GM18520 (cell line): Measurements from ENCODE around the gene ZBTB18.

Experiments
- ATAC-seq: cut with Tn5 transposase; IDR thresholded peaks from one replicate; pipeline ENCODE4 v1.9.1; 2021; ENCODE audit not compliant: unreplicated experiment

ZBTB18 gene

GRCh38 chr1:244087611-244088010, 36.5 kb downstream of the ZBTB18 start:
- ATAC-seq: no peak

DNA sequence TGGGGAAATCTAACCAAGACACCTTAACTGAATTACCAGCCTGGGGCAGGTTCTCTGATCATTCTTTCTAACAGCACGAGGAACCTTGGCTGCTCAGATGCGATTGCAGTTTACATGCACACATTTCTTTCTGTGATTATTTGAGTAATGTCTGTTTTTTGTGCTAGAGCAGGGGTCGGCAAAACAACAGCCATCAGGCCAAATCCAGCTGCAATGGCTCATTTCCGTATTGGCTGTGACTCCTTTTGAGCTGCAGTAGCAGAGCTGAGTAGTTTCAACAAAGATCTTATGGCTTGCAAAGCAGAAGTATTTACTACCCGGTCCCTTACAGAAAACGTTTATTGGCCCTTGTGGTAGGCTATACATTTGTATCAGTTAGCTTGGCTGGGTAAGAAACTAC, 37.1 kb downstream of the ZBTB18 start:
- ATAC-seq: no peak

DNA sequence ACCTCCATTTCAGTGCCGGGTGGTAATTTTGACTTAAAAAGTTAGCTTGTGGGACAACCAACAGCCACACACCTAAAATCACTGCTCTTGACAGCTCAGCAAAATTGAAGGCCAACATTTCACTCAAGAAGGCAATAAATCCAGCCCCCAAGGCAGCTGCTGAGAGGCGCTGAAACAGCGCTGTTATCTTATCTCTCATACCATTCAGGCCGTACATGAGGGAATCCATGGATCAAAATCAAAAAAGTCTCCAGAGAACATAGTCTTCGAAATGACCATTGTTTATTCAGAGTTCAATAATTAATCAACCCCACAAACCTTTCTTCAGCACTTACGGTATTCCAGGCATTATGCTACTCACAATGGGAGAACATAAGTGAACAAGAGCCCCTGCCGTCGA, 38.5 kb downstream of the ZBTB18 start:
- ATAC-seq: no peak

GRCh38 chr1:244090645-244091044, 39.6 kb downstream of the ZBTB18 start:
- ATAC-seq: no peak

GRCh38 chr1:244092293-244092963, 41.3 kb downstream of the ZBTB18 start:
- ATAC-seq: no peak

DNA sequence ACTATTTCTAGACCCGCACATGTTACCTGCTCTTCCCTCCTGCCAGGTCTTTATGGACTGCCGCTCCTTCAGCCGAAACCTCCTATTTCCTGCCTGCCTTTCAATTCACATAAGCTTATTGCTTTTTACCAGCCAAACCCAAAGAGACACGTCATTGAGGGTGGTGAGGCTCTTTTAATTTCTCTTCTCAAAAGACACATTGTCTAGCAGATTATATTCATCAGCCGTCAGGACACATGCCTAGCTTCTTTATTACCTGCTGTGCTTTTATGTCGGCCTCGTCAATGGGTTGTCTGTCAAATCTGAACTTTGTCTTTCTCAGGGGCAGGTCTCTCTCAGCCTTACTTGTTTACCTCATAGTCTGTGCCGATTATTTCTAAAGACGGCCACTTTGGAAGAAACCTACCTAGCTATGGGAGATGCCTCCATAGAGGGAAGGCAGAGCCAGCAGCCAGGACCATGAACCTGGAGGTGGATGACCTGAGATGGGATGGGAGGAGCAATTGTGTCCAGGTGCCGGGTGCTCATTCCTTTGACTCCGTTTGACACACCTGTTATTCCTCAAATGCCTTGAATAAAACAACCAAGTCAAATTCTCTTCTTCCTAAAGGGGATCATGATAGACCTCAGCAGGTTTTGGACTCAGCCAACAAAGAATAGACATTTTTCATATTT, 42.0 kb downstream of the ZBTB18 start:
- no peak for ATAC-seq

GRCh38 chr1:244094880-244095528, 43.9 kb downstream of the ZBTB18 start:
- ATAC-seq: no peak

- no peak for ATAC-seq
Observed at GRCh38 chr1:244095529-244095911, 44.4 kb downstream of the ZBTB18 start.

GRCh38 chr1:244096066-244096610, 45.1 kb downstream of the ZBTB18 start:
- ATAC-seq: no peak

DNA sequence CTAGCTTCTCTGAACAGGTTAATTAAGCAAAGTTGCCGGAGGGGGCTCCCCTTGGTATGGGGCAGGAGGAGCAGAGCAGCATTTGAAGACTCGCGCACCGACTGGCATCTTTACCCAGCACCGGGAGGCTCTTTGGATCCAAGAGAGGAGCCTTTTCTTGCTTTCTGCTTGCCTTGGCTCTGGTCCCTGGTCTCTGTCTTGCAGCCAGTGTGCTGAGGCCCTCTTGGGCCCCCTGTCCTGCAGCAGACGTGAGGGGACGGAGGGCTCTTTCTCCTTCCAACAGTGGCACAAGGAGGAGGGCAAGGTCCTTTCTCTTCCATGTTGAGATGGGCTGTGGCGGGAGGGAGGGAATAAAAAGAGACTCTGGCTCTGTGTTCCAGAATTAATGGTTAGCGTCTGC, 45.6 kb downstream of the ZBTB18 start:
- ATAC-seq: no peak

DNA sequence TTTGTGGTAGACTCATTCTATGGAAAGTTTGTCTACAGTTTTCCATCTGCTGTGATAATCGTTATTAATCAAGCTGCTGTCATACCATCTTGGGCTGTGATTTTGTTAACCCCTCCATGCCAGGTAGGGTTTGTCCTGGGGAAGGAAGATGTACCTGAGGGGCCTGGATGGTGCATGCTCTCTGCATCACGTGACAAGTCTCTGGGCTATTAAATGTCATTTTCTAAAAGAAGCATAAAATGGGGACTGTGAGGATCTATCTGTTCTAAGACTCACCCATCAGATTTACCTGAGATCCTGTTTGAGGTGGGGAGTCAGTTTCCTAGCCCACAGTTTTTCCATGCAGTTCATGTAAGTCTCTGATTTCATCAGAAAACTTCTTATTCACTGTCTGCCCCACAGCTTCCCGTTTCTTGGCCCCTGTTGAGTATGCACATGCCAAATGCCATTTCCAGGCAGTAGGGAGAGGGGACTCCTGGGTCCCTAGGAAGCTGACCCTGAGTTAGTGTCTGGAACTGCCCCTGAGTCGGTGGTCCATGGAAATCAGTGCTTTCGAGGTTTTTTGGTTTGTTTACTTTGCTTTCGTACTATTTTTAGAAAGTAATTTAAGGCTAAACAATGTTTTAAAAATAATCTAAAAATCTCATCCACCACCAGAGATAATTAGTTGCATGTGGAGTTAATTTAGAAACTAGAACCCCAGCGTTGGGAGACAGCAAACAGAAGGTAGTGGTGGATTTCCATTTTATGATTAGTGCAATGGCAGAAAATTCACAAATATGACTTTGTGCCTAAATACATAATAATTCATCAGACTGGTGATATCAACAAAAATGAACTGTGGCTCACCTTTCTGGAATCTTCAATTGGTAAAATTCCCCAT, 46.7 kb downstream of the ZBTB18 start:
- ATAC-seq: no peak

- ATAC-seq: no peak
Observed at GRCh38 chr1:244099258-244099930, 48.3 kb downstream of the ZBTB18 start.

DNA sequence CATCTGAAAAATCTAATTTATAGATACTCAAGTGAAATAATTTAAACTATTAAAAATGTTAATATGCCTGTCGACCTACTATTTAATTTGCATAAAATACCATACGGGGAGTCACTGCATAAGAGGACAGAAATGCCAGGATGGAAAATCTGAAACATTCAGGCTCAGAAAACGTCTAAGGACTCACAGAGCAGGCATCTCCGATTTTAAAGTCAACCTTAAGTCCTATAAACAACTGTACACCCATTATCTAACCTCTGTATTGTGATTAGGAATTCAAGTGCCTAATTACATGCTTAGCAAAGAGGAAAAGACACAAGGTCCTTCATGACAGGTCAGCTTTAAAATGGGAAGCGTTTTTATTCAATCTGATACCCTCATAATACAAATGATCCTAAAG, 49.2 kb downstream of the ZBTB18 start:
- ATAC-seq: no peak

DNA sequence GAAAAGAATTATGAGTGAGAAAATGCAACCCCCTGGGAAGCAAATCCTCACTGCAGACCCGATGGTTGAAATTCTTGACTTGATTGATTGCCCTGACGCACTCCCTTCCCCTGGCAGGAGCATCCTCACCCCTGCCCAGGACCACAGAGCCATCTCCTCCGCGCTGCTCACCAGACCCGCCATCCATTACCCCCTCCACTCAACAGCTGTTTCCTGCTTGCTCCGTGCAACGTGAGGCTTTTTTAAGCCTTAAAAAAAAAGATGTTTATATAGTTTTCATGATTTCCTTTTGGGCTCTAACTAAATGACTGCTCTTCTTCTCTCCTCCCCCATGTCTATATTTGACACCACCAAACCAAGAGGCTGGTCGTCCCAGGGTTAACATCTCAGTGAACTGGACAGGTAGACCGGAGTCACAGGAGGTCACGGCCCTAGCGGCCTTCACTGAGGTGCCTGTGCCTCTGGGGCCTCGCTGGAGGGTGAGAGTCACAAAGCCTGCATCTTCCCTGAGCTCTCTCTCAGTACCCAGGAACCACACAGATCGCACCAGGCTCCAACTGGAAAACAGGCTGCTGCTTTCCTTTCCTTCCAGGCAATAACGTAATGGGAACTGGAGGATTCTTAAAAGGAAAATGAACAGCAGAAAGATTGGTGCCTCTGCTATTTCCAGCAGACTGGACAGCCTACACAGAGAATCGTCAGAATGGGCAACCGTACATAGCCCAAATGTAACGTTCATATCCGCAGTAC, 49.8 kb downstream of the ZBTB18 start:
- no peak for ATAC-seq

DNA sequence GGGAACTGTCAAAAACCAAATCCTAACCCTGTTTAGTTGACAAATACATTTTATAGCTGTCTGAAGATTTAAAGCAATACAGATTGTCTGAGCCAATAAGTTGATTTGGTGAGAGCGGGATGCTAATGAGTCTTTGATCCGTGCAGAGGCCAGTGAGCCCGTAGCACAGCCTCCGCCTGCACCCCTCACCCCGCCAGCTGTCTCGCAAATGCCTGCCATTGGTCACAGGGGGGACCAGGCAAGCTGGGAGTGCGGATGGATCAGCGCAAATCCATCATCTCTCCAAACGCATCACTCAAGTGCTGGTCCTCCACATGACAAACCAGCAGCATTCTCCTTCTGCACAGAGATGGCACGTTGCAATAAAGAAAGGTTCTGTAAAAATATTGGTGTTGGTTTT, 51.0 kb downstream of the ZBTB18 start:
- no peak for ATAC-seq

- no peak for ATAC-seq
Observed at GRCh38 chr1:244102468-244102867, 51.4 kb downstream of the ZBTB18 start.

DNA sequence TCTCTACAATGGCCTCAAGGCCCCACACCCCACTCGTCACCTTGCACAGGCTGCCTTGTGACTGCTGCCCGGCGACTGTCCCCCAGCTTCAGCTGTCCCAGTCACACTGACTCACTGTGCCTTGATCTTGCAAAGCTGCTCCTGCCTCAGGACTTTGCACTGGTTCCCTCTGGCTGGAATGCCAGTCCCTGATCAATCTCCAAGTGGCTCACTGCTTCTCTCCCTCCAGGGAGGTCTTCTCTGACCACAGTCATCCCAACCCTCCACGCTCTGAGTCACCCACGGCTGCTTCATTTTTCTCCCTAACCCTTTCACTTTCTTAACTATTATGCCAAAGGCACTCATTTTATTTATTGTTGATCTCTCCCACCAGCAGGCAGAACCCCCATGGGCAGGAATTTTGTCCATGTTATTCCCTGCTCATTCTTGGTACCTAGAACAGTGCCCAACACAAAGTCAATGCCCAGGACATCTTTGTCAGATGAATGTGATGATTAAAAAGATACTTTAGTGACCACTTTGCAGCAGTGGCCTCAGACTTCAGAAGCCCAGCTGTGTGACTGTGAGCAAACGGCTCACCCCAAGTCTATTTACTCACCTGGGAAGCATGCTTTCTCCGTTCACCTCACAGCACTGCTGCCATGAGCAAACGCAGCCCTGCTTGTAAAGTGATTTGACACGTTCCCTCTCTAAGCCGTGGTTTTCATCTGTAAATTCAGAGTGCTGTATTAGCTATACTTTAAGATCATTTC, 53.4 kb downstream of the ZBTB18 start:
- no peak for ATAC-seq

DNA sequence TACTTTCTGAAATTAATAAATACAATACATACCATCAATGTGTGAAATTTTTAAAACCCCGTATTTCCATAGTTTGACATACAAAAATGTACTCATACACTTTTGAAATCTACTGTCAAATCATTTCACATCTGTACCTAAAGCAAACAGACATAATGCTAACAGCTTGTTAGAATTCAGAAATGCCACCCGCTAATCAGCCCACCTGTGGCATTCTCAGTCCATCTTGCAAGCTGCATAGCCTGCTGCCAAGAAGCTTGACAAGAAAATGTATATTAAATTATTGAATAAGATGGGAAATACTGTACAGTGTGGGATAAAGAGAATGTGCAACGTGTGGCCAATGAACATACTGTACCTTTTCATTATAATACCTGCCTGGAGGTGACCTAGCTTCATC, 55.1 kb downstream of the ZBTB18 start:
- no peak for ATAC-seq
